ENCODE data around the gene RADX.
"Not testable (repeated sequence)": the region's sequence is repeated elsewhere in the genome, so short reads cannot be mapped to it uniquely, and the experiment has no call there.

Gene RADX

GRCh38 chrX:106611679-106612392 is at the start of gene RADX:
Gene RADX (plus strand): TSS chrX:106611978. CDS start chrX:106612081, 103 bp downstream.
- peak; percentile 90 for DNase-seq

- no peak for DNase-seq
Observed at GRCh38 chrX:106564986-106565385, 46.8 kb upstream of the RADX start.

- DNase-seq, result no peak
Observed at GRCh38 chrX:106566362-106566761, 45.4 kb upstream of the RADX start.

GRCh38 chrX:106581856-106582255 is 29.9 kb upstream of the RADX start:
- DNase-seq, result no peak

GRCh38 chrX:106585478-106585877 is 26.3 kb upstream of the RADX start:
- DNase-seq, result no peak

GRCh38 chrX:106588801-106589200 is 23.0 kb upstream of the RADX start:
- no peak for DNase-seq

- no peak for DNase-seq
Observed at GRCh38 chrX:106599411-106599810, 12.4 kb upstream of the RADX start.

- no peak for DNase-seq
Observed at GRCh38 chrX:106606571-106606970, 5.2 kb upstream of the RADX start.

- peak; percentile 49 for DNase-seq
Observed at GRCh38 chrX:106608016-106608415, 3.8 kb upstream of the RADX start.

GRCh38 chrX:106611317-106611678 is 480 bp upstream of the RADX start:
- DNase-seq, result no peak

- no peak for DNase-seq
Observed at GRCh38 chrX:106612393-106612763, 600 bp downstream of the RADX start.

GRCh38 chrX:106613277-106613676 is 1.5 kb downstream of the RADX start:
- DNase-seq, result no peak

GRCh38 chrX:106615041-106615440 is 3.3 kb downstream of the RADX start:
- no peak for DNase-seq

- DNase-seq, result no peak
Observed at GRCh38 chrX:106619797-106620196, 8.0 kb downstream of the RADX start.

GRCh38 chrX:106621836-106622235 is 10.1 kb downstream of the RADX start:
- no peak for DNase-seq

GRCh38 chrX:106626789-106627188 is 15.0 kb downstream of the RADX start:
- no peak for DNase-seq

GRCh38 chrX:106631615-106632014 is 19.8 kb downstream of the RADX start:
- DNase-seq, result no peak

GRCh38 chrX:106649523-106650428 is 38.0 kb downstream of the RADX start:
- DNase-seq, result no peak

- not testable (repeated sequence) for DNase-seq
Observed at GRCh38 chrX:106653625-106654024, 41.8 kb downstream of the RADX start.

GRCh38 chrX:106670631-106671030 is 58.9 kb downstream of the RADX start:
- no peak for DNase-seq

- DNase-seq, result no peak
Observed at GRCh38 chrX:106672527-106672926, 60.7 kb downstream of the RADX start.

GRCh38 chrX:106680716-106681115 is 68.9 kb downstream of the RADX start:
- DNase-seq, result no peak

- DNase-seq, result no peak
Observed at GRCh38 chrX:106684207-106684606, 72.4 kb downstream of the RADX start.

- no peak for DNase-seq
Observed at GRCh38 chrX:106692425-106693065, 80.8 kb downstream of the RADX start.

Measured in NCI-H774 (cell line).